GM21360 (cell line): Measurements from ENCODE around the gene CTAG1A.
"Not testable (repeated sequence)": the region's sequence is repeated elsewhere in the genome, so short reads cannot be mapped to it uniquely, and the experiment has no call there.

Experiments
- ATAC-seq: cut with Tn5 transposase; IDR thresholded peaks from one replicate; pipeline ENCODE4 v1.9.1; 2021; ENCODE audit warnings: mild to moderate bottlenecking, moderate library complexity; ENCODE audit not compliant: unreplicated experiment

The CTAG1A gene

DNA sequence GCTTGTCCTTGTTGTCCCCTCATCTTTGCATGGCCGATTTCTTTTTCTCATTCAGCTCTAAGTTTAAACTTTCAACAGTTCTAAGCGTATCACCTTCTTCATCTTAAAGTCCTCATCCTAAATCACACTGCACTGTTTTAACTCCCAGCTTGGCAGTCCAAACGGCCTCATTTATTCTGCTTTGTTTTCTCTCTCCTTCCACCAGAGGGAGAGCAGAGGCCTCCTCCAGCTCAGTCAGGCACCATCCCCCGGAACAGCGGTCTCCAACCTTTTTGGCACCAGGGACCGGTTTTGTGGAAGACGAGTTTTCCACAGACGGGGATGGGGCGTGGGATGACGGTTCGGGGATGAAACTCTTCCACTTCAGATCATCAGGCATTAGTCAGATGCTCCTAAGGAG lies 14.6 kb upstream of the CTAG1A start:
- ATAC-seq = not testable (repeated sequence)

GRCh38 chrX:154573061-154573460 lies 11.9 kb upstream of the CTAG1A start:
- ATAC-seq = not testable (repeated sequence)

DNA sequence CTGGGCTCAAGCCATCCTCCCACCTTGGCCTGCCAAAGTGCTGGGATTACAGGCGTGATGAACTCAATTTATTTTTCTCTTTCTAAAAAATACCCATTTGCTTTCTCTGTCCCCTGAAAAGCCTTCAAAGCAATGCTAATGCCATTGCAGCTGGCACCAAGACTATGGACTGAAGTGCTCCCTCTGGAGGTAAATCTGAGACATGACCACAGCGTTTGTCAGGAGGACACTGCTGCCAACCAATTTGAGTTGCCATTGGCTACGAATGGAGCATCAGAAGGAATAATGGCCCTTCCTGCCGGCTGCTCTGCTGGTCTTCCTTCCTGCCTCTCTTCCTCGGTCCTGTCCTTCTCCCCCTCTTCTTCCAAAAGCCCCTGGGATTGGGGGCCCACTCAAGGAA lies 9.9 kb upstream of the CTAG1A start:
- ATAC-seq = not testable (repeated sequence)

DNA sequence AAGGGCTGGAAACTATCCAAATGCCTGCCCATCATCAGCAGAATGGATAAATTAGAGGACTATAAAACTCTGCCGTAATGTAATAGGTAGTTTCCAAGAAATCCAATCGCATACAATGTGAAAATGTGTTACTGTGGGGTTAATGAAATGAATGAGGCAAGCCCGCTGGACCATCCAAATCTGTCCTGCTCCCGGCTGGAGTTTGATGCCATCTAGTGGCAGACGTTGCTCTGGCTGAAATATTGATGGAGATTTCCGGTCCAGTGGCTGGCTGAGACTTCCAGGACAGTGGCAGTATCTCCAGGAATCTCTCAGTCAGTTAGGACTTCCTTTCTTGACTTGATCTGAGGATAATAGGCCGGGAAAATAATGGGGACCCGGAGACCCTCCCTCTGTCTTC lies 1.9 kb upstream of the CTAG1A start:
- not testable (repeated sequence) for ATAC-seq

- ATAC-seq = not testable (repeated sequence)
Observed at GRCh38 chrX:154590415-154590814, 5.5 kb downstream of the CTAG1A start.

GRCh38 chrX:154592505-154592904 lies 7.6 kb downstream of the CTAG1A start:
- ATAC-seq = no peak

DNA sequence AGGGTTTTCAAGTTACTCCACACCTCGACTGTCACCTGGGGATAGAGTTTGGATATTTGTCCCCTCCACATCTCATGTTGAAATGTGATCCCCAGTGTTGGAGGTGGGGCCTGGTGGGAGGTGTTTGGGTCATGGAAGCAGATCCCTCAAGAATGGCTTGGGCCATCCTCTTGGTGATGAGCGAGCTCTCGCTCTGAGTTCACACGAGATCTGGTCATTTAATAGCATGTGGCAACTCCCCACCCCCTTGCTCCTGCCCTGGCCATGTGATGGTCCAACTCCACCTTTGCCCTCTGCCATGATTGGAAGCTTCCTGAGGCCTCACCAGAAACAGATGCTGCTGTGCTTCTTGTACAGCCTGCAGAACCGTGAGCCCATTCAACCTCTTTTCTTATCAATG lies 8.3 kb downstream of the CTAG1A start:
- ATAC-seq = no peak

DNA sequence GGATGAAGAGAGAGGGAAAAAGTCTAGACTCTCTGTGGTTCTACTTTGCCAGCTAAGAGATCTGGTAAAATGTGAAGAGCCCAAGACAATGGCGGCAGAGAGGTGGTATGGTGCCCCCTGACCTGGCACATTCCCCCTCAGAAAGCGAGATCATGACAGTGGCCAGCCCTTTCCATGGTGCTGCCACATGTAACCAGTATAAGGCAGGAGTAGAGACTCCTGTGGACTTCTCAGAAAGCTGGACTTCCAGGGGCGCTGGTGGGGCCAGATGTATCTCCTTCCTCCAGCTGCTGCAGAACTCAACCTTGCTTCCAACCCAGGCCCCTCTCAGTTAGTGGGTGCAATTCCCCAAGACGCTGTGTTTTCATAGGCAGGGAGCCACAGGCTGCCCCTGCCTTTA lies 9.6 kb downstream of the CTAG1A start:
- no peak for ATAC-seq

DNA sequence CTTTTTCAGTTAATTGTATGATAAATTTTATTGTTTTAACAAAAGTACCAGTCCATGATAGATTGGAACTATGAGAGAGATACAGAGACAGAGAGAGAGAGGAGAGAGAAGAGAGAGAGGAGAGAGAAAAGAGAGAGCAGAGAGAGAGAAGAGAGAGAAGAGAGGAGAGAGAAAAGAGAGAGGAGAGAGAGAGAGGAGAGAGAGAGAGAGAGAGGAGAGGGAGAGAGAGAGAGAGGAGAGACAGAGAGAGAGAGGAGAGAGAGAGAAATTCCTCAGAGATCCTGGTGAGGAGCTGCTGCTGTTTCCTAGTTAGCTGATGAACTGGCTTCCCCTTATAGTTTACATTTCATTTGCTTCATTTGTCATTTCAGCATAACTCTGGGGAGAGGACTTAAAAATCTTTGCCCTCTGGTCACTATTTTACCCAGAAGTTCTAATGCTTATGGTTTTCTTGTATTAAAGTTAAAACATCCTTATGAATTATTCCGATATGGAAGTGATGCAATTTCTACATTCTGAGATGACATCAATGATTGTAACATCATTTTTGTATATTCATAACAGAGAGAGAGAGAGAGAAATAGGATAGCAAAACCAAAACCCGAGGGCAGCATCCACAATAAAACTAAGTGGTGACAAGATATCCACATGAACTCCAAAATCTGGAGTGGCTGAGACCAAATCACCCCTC lies 10.8 kb downstream of the CTAG1A start:
- ATAC-seq = no peak

- no peak for ATAC-seq
Observed at GRCh38 chrX:154596290-154596929, 11.5 kb downstream of the CTAG1A start.

DNA sequence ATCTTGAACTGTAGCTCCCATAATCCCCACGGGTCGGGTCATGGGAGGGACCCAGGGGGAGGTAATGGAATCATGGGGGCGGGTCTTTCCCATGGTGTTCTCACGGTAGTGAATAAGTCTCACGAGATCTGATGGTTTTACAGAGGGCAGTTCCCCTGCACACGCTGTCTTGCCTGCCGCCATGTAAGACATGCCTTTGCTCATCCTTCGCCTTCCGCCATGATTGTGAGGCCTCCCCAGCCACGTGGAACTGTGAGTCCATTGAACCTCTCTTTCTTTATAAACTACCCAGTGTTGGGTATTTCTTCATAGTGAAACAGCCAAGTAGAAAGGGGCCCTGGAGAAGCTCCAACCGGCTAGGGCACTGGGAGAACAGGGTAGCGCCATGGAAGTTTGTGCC lies 12.3 kb downstream of the CTAG1A start:
- no peak for ATAC-seq

DNA sequence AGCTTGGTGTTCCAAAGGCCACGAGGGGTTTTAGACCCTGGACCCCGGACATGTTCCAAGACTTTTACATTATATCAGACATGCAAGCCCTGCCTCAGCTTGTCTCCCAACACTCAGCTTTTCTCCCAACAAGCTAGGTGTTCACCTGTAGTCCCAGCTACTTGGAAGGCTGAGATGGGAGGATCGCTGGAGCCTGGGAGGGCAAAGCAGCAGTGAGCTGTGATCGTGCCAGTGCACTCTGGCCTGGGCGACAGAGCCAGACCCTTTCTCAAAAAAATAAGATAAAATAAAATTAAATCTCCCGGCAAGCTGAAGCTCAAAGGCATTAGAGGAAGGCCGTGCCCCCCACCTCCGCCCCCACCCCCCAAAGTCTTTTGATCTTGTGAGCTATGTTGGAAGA lies 13.7 kb downstream of the CTAG1A start:
- no peak for ATAC-seq

DNA sequence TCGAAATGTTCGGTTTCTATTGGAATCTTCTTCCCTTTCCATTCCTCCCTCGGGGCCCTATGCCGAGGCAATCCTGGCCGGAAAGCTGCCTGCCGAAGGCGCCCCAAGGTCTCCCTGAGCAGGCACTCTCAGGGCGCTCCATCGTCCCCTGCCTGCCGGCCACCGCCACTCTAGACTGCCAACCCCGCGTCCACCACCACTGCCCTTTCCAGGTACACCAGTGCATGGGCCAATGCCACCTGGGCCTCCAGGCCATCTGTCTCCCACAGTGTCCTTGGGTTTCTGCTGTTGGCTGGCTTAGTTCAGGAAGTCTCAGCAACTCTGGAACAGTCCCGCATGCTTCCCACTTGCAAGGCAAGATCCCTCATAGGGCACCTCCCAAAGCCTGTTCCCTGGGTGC lies 14.6 kb downstream of the CTAG1A start:
- ATAC-seq = no peak

GRCh38 chrX:154600759-154601374 lies 15.9 kb downstream of the CTAG1A start:
- ATAC-seq = no peak

DNA sequence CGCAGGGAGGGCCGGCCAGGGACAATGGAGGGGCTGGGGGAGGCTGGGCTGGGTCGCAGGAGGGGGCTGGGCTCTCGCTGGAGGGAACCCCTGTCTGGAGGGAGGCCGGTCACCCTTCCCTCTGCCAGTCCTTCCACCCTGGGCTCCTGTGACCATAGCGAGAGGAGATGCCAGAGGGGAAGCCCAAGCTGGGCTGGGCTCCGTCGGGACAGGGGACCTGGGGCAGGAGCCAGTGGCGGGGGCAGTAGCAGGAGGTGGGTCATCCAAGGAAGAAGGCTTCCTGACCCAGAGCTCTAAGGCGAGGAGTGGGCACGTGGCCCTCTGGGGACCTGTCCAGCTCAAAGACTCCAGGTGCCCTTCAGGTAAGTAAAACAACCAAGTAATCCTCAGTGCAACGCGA lies 17.3 kb downstream of the CTAG1A start:
- ATAC-seq = no peak

DNA sequence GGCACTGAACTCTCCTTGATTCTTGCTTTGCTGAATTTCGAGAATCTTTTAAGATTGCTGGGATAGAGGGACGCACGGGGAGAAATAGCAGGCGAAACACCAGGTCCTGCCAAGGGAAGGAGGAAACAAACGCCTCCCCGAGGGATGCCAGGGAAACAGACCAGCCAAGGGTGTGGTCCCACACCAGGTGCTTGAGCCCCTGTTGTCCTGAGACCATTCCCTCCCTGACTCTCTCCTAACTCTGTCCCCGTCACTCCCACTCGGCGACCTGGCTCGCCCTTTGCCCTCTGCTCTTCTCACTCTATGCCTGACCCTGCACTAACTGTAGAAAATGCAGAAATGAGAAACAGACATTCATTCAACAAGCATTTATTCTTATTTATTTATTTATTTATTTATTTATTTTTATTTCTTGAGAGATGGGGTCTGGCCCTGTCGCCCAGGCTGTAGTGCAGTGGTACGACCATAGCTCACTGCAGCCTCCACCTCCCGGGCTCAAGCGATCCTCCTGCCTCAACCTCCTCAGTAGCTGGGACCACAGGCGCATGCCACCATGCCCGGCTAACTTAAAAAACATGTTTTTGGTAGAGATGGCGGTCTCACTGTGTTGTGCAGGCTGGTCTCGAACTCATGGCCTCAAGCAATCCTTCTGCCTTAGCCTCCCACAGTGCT lies 18.0 kb downstream of the CTAG1A start:
- no peak for ATAC-seq

- ATAC-seq = no peak
Observed at GRCh38 chrX:154603438-154604430, 18.8 kb downstream of the CTAG1A start.

- no peak for ATAC-seq
Observed at GRCh38 chrX:154605566-154605965, 20.6 kb downstream of the CTAG1A start.

DNA sequence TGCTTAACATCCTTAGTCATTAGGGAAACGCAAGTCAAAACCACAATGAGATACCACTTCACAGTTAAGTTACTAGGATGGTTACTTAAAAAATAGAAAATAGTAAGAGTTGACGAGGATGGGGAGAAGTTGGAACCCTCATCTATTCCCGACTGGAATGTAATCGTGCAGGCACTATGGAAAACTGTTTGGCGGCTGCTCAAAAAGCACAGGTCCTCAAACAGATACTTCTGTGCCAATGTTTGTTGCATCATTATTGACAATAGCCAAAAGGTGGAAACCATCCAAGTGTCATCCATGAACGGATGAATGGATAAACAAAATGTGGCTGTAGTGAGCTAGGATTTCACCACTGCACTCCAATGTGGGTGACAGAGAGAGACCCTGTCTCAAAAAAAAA lies 22.4 kb downstream of the CTAG1A start:
- ATAC-seq = no peak

- not testable (repeated sequence) for ATAC-seq
Observed at GRCh38 chrX:154607976-154608375, 23.0 kb downstream of the CTAG1A start.

DNA sequence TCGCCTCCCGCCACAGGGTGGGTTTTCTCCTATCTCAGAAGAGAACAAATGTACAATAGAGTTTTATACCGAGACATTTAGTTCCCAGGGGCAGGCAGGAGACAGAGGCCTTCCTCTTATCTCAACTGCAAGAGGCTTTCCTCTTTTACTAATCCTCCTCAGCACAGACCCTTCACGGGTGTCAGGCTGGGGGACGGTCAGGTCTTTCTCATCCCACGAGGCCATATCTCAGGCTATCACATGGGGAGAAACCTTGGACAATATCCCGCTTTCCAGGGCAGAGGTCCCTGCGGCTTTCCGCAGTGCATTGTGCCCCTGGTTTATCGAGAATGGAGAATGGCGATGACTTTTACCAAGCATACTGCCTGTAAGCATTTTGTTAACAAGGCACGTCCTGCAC lies 23.9 kb downstream of the CTAG1A start:
- not testable (repeated sequence) for ATAC-seq
